ENCODE data around the gene CXCL14.

Gene CXCL14

DNA sequence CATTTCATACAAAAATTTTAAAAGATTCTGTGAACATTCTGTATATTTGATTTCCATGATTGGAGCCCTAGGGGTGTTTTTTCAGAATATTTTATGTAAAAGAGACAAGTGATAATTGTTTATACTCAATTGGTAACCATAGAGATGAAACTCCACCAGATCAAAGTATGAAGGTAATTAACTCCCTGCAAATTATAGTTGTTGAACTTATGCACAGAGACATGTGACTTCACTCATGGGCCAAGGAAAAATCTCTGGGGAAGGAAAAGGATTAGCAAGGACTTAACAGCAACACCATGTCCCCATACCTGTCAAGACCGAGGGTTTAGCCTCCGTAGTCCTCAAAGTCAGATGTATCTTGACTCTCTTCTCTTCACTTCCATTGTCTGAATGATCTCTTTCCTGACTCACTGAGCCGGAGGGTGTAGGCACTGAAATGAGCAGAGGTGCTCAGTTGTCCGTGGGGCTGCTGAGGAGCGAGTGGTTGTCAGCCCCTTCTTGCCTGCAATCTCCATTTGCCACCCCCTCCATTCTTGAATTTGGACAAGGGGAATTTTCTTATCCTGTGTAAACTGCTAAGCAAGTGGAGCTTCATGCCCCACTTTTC lies 17.5 kb upstream of the CXCL14 start:
- DNase-seq (ENCODE audit: low spot score): no peak

DNA sequence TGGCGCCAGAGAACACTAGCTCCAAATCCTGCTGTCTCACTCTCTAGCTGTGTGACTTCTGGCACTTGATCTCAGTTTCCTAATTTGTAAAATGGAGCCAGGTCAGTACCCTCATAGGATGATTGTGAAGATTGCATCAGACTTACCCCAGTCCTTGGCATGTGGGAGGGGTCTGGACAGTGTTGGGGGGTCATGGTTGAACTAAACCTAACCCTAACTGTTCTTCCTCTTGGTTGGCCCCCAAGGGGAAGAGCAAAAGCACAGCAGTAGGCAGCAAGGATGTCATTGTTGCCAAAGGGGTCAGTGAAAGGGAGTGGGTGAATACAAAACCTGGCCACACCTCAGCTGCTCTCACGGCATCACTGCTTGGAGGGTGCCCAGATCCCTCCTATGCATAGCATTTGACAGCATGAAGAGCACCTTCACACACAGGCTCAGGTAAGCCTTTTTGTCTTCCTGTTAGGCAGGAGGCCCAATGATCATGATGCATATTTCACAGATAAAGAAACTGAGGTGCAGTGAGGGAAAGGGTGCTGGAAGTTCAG lies 15.7 kb upstream of the CXCL14 start:
- no peak for DNase-seq (ENCODE audit: low spot score)

DNA sequence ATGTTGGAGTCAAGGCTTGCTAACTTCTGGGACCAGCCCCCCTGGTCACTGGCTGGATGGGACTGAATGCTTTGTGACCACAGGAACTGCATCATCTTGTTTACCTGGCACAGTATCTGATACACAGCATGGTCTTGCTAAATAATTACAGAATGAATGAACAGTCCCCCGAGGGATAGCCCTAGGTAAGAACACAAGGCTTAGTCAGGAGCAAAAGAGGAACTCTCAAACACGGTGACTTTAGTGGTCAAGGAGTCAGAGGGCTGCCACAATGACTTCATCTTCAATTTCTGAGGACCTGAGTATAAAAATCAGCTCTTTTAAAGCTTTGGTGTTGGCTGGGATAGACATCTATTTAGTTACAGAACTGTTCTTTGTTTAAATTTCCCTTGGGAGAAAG lies 15.1 kb upstream of the CXCL14 start:
- no peak for DNase-seq (ENCODE audit: low spot score)

DNA sequence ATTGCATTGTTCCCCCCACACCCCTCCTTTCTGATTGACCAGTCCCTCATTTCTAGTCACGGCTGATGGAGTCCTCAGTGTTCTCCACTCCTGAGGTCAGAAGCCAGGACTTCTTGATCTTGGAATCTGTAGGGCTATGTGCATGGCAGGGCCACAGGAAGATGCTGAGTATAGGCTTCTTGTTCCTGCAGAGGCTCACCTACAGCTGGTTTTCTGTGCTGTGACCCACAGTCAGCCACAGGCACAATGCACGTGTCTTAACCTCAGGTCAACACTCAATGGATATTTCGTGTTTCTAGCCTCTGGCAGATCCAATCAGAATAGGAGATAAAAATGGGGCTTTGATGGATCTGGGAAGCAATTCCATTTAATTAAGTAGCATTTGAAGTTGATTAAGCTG lies 14.3 kb upstream of the CXCL14 start:
- no peak for DNase-seq (ENCODE audit: low spot score)

DNA sequence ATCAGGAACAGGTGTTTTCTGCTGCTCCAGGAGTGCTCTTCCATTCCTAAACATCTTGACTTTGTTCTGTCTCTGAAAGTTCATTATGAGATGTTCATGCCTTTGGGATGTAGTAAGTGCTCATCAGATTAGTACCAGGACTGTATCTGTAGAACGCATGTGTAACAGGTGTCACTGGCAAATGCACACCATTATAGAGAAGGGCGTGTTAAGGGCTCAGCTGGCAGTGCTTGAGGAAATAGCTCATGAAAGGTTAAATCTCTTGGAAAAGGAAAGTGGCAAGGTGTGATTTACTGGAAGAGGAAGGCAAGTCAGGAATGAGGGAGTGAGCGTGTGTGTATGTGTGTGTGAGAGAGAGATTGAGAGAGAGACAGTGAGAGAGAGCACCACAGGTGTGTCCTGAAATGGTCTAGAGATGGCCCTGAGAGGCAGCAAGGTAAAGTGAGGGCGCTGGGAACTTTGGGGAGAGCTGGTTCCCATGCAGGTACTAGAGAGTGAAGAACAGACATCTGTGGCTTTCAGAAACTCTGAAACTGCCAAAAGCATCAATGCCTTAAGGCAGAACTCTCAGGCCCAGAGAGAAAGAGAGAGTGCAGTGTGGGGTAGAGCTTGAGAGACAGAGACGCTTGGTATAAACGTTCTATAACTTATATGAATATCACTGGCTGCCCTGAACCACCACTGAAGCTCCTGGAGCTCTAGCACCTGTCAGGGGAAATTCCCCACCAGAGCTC lies 13.7 kb upstream of the CXCL14 start:
- no peak for DNase-seq (ENCODE audit: low spot score)

DNA sequence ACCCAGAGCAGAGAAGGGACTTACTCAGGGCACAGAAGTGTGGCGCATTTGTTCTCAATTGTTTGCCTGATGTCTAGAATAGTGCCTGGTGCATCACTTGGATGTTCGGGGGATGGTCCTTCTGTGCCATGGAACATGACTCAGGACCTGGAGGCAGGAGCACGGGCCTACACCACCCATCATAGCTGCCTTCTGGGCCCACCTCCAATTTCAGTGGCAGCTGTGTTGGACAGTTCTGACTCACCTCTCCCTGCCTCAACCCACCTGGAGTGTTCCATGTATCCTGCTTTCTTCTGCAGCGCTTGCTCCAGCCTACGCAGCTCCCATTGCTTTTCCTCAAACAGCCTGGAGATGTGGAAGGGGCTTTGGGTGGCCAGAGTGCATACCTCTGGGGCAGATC lies 12.5 kb upstream of the CXCL14 start:
- DNase-seq (ENCODE audit: low spot score): no peak

DNA sequence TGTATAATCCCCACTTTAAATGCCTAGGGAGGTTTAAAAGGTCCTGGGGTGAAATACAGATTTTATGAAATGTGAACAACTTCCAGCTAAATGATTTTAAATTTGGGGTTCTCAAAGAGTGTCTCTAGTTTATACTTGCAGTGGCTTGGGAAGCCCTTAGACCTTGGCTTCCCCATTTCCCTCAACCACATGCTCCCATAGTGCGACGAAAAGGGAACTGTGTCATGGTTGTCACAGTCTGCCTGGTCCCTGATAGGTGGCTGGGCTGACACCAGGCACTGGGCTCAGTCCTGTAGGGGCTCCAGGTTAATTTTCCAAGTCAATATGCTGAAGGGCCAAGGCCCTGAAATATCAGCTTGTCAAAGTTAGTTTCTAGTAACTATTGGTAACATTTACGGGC lies 10.4 kb upstream of the CXCL14 start:
- DNase-seq (ENCODE audit: low spot score): no peak

DNA sequence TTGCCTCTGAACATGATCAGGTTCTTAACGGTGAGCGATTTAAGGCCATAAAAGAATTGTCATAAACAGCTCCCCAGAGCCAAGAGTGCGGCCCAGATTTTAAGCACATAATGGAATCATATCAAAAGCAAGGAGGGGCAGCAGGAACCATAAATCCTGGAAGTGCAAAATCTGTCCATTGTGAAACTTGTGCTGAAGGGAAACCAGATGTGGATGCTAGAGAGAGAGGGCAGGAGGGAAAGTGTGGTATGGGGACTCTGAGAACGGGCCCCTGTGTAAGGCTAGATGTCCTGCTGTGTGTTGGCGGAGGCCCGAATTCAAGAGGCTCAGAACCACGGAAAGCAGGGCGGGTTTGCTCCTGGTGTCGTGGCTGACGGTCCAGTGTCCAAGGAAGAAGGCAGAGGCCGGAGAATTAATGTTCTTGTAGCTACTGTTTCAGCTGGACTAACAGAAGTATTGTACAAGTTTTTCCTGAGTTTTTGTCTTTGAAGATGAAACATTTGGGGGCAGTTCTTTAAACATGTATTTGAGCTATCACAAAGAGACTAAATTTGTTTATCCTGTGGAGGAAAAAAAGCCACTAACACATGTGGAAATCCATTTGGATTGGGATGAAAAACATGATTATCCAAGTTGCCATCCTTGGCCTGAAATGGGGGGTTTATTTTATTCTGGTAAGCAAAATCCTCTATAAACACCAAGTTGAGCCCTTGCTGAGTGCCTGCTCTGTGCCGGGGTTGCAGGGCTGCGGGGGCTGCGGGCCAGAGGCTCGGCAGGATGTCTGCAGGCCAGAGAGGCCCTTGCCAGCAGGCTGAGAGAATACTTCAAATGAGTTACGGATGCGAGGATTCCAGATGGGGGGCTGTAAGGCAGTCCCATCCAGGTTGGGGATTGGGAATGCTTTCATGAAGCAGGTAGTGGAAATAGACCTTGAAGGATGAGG lies 9.2 kb upstream of the CXCL14 start:
- DNase-seq (ENCODE audit: low spot score): no peak

DNA sequence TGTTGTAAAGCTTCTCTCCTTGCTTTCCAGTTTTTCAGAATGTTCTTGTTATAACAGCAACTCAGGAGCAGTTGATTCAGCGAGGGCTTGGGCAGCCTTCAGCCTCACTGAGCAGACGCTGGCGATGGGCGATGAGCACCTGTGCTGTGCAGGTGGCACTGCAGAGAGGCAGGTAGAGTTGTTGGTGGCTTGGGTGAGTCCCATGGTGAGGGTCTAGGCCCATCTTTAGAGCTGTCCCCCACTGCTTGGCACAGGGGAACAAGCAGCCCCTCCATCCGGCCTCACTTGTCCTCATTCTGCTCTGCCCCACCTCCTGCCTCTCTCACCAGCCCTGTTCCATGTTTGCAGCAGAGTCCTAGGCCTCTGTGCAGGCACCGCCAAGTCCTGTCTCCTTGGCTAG lies 6.1 kb upstream of the CXCL14 start:
- no peak for DNase-seq (ENCODE audit: low spot score)

DNA sequence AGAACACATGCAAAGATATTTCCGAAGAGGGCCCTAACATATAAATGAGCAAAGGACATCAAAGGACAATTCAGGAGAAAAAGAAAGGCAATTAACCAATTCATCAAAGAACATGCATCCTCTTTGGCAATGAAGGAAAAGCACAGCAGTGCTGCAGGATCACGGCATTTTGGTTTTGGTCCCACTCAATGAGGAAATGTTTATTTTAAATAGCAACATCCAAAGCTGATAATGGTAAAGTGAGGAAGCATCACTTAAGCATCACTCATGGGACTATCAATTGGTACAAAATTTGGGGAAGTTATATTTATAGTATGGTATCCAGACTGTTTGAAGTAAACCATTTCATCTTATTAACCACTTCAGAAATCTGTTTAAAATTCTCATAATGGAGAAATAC lies 5.5 kb upstream of the CXCL14 start:
- DNase-seq (ENCODE audit: low spot score): no peak

DNA sequence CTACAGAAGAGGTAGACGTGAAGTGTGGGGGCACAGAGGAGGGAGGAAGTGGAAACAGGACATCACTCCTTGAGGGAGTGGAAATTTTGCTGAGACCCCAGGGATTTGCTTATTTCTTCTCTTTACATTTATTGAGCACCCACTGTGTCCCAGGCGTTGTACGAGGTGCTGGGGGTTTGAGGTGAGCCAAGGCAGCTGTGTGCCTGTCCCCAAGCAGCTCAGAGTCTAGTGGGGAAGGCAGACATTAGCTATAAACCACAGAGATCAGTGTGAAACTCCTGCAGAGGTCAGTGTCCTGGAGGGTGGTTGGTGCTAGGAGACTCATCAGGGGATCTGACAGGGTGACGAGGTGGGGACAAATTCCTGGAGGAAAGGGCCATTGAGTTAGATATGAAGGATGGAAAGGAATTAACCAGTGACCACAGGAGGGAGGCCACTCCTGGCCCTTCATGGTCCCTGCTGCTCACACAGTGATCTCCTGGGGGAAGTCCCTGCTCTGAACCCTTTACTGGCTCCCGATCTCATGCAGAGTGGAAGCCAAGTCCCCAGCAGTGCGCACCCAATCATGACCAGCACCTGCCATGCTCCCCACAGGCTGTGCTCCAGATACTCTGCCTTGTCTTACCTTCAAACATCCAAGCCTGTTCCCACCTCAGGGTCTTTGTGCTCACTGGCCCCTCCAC lies 3.4 kb upstream of the CXCL14 start:
- no peak for DNase-seq (ENCODE audit: low spot score)

DNA sequence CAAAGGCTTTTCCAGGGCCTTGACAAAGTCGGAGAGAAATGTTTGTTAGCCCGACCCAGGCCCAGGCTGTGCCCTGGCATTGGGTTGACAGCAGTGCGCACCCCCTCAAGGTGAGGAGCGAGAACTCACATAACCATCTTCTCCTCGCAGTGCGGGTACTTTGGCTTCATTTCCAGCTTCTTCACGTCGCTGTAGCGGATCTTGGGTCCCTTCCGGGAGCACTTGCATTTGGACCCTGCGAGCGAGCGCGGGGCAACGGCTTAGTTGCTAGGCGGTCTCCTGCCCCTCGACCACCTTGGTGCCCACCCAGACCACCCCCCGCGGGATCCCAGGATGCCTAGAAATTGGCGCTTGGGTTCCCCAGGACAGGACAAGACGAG lies 496 bp downstream of the CXCL14 start:
- no peak for DNase-seq (ENCODE audit: low spot score)

DNA sequence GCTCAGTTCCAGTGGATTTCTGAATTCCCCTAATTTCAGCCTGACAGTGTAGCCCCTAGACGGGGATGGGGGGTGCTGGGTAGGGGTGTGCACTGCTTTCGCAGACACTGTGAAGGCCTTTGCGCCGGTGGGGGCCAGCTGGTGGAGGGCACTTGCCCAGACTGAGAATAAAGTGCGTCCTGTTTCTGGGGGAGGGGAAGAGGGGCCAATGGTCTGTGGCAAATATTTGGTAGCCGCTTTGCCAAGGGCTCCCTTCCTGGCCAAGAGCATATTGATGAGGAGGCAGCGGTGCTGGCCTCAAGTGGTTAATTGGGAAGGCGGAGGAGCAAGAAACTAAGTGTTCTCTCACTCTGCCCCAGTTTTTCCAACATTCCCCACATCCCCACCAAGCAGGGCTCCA lies 1.4 kb downstream of the CXCL14 start:
- no peak for DNase-seq (ENCODE audit: low spot score)

DNA sequence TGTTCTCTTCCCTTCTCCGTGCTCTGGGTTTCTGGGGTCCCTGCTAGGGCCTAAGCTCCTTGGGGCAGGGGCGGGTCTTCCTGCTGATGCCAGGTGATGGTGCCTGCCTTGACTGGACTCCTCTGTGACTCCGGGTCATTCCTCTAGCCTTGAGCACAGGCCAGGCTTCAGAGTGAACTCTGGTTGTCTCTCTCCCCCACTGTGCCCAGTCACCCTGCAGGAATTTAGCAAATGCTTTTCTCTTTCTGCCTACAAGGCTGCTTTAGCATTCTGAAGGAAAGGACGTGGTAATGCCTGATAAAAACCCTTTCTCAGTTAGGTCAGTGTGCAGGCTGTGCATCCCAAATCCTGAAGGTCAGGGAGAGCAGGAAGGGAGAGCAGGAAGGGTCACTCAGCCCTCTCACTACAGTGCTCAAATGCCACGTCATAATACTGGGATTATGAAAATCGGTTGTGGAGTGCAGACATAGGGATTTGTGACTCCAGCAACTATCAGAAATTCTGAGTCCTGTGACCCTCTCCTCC lies 2.7 kb downstream of the CXCL14 start:
- no peak for DNase-seq (ENCODE audit: low spot score)

DNA sequence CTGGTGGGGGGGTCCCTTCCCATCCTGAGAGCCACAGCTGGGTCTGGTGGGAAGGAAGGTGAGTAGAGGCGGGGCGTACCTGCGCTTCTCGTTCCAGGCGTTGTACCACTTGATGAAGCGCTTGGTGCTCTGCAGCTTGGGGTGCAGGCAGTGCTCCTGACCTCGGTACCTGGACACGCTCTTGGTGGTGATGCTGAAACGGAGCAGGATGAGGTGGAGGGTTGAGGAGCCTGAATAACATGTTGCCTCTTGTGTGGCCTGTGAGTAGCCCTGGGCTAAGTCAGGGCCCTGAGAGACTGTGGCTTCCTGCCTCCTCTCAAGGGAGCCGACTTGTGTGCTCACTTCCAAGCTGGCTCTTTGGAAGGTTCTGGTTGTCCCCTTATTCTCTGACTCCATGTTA lies 4.3 kb downstream of the CXCL14 start:
- no peak for DNase-seq (ENCODE audit: low spot score)

DNA sequence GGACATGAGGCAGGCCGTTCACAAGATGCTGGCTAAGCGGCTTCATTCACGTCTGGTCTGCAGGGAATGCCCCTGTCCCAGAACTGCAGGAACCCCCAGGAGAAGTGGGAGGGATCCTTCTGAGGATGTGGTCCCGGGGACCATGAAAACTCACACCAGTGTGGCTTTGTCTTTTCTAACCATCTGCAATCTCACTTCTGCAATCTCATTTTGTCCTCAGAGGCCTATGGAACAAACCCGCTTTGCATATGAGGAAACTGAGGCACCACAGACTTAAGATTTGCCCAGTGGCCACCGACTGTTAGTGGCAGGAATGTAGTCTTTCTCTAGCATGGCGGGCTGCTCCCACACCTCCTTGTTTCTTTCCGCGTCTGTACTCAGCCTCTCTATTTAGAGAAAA lies 6.9 kb downstream of the CXCL14 start:
- no peak for DNase-seq (ENCODE audit: low spot score)

DNA sequence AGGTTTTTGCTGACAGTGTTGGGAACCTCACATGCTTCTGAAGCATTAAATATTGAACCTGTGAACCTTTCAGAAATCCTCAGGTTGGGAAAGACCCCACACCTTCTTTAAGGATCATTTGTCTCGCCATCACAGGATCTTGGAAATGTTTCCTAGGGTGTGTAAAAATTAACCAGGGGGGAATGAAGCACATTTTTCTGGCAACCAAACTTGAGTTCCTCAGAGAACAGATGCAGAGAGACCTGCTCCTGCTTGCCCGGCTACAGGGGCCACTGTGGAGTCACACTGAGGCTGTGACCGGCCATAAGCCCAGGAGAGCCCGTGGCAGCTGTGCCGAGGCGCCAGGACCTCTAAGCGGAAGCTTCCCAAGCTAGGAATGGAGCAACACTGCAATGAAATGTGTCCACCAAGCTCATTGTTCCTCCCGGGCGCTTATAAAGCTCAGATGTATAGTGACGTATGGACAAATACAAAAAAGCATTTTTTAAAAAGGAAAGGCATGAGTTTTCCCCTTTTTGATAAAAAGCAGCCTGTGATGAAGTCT lies 7.7 kb downstream of the CXCL14 start:
- DNase-seq (ENCODE audit: low spot score): no peak

DNA sequence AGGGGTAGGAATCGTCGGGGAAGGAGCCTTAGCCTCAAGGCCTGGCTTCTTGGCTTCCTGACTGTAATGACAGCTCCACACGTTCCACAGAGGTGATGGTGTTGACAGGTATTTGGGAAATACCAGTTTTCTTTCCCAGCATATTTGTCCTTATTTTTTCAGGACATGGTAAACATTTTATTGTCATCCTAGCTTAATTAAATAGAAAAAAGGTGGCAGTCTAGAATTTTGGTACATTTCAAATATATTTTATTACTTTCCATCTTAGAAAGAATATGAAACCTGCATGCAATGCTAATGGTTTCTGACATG lies 8.4 kb downstream of the CXCL14 start:
- DNase-seq (ENCODE audit: low spot score): no peak

DNA sequence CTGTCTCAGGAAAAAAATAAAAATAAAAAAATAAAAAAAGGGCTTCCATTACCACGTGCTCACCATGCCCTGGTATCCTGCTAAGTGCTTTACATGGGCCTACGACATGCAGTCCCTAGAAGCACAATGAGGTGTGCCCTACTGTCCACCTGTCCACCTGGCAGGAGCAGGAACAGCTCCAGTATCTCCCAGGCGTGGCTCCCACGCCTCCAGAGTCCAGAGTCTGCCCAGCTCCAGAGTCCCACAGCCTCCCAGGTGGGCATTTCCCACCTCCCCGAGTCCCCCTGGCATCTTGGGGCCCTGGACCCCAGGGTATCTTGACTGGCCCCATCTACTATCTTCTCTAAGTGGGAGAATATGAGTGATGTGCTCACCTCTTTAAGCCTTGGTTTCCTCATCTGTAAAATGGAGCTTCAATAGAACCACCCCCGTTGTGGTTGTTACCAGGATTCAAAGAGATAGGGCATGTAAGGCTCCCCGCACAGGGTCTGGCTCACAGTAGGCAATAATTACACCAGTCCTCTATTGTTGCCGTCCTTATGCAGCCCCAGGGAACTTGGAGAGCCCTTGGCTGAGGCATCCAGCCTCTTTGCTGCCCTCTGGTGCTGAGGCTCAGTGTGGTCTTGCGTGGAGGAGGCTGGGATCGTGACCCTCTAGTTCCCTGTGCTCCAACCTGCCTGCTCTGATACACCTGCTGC lies 8.9 kb downstream of the CXCL14 start:
- DNase-seq (ENCODE audit: low spot score): peak; percentile 48

DNA sequence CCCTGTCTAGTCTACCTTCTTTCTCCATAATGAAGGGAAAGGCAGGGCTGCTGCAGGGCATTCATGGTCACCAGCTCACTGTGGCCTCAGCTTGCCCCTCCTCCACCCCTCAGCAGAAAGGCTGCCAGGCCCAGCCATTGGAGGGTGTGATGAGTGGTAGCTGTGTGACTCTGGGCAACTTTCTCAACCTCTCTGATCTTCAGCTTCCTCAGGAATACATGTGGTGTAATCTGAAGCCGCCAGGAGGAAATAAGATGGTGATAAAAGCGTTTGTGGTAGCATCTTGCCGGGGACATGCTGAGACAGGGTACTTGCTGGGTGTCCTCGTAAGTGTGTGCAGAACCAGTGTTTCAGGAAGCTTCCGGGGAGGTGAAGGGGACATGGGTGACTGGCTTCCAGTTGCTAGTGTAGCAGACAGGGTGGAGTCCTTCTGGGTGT lies 9.8 kb downstream of the CXCL14 start:
- no peak for DNase-seq (ENCODE audit: low spot score)

DNA sequence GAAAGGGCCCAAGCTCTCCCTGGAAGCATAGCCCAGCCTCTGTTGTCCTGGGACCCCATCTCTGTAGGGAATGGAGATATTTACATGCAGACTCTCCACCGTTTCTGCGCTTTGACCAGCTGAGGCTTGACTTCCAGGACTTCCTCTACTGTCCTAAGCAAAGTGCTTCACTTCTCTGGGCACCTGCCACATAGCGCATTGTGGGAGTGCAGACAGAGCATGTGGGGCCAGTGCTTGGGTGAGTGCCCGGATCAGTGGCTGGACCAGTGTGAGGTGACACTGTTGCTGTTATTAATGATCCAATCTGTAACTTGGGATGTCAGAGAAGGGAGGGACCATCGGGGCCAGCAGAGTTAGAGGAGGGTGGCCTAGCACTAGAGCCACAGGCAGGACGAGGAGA lies 10.5 kb downstream of the CXCL14 start:
- DNase-seq (ENCODE audit: low spot score): no peak
